ENCODE measurements around the gene C3orf85. TPM values are rescaled to one million over a fixed set of nuclear protein-coding genes. Genes with fewer than 3 reads are reported as not detected.

The C3orf85 gene
- total RNA-seq, 4 donors from 2014 or later = not detected

DNA sequence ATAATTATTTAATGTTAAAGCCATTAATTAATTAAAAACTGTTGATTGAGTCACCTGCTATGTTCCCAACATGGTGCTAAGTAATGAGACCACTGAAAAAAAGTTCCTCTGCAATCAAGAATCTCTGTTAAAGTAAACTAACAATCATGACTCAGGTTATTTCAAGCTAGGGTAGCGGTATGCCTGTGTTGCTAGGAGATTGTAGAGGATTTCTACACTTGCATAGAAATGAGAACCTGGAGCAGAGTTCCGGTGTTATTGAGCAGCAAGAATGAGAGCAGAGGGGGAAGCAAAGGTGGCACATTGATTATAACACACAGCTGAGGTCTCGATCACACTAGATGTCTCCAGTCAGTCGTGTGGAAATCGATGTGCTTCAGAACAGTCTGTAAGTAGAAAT, 41.4 kb downstream of the C3orf85 start:
- TF ChIP-seq EP300 (IDR thresholded peaks at IDR 0.05) = no peak
- TF ChIP-seq, protein P1, sequence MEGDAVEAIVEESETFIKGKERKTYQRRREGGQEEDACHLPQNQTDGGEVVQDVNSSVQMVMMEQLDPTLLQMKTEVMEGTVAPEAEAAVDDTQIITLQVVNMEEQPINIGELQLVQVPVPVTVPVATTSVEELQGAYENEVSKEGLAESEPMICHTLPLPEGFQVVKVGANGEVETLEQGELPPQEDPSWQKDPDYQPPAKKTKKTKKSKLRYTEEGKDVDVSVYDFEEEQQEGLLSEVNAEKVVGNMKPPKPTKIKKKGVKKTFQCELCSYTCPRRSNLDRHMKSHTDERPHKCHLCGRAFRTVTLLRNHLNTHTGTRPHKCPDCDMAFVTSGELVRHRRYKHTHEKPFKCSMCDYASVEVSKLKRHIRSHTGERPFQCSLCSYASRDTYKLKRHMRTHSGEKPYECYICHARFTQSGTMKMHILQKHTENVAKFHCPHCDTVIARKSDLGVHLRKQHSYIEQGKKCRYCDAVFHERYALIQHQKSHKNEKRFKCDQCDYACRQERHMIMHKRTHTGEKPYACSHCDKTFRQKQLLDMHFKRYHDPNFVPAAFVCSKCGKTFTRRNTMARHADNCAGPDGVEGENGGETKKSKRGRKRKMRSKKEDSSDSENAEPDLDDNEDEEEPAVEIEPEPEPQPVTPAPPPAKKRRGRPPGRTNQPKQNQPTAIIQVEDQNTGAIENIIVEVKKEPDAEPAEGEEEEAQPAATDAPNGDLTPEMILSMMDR (IDR thresholded peaks at IDR 0.05) = no peak
- no peak for TF ChIP-seq POLR2A (IDR thresholded peaks at IDR 0.05)
- H3K4me3 ChIP-seq = no peak overlapping the region
- no peak overlapping the region for H3K27ac ChIP-seq
- no peaks in the 10 kb centered on the region for H3K27me3 ChIP-seq
- H3K9me3 ChIP-seq = no peaks in the 10 kb centered on the region
- WGBS, 2 donors = 91% methylated on average over 5 of the region's 5 CpGs
- H3K4me1 ChIP-seq = no peaks in the 10 kb centered on the region
- no peaks in the 10 kb centered on the region for H3K36me3 ChIP-seq
- no peak for DNase-seq (ENCODE audit: low spot score in 2 of 2)

DNA sequence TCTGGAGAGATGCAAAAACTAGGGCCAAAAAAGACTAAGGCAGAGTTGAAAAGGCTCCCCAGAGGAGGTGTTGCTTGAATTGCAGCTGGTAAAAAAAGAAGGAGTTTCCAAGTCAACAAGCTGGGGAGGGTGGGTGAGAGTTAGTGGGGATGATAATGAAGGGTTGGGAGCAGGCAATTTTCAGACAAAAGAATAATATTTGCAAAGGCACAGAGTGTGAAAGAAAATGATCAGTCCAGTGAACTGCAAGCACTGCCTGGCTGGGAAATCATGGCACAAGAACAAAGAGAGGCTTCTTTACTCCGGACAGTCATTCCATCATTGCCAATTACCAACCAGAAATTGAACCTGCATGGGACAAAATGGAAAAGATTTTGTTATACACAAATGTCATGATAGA, 42.2 kb downstream of the C3orf85 start:
- Histone ChIP-seq H3K27ac (no peak overlapping the region), H3K9me3 (no peaks in the 10 kb centered on the region), H3K4me1 (no peaks in the 10 kb centered on the region), H3K36me3 (no peaks in the 10 kb centered on the region), H3K4me3 (no peak overlapping the region), H3K27me3 (no peaks in the 10 kb centered on the region)
- DNase-seq (ENCODE audit: low spot score in 2 of 2) = no peak
- TF ChIP-seq, protein P1 (IDR thresholded peaks at IDR 0.05) = no peak
- TF ChIP-seq POLR2A (IDR thresholded peaks at IDR 0.05) = no peak
- no peak for TF ChIP-seq EP300 (IDR thresholded peaks at IDR 0.05)
- WGBS, 2 donors = 31 to 40% methylated on average over 1 of the region's 1 CpG

DNA sequence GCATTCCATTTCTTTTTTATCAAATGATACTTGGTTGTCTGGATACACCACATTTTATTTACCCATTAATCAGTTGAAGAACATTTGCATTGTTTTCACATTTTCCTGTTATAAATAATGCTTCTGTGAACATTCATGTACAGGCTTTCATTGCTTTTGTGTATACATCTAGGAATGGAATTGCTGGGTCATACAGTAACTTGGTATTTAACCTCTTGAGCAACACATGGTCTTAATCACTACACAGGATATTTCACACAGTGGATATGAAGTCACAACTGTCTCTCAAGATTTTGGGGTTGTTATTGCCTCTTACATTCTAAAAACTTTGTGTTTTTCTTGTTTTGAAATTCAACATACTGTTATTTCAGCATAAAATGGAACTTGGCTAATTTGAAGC, 48.2 kb downstream of the C3orf85 start:
- Histone ChIP-seq H3K4me3 (no peak overlapping the region), H3K9me3 (no peaks in the 10 kb centered on the region), H3K27ac (no peak overlapping the region), H3K4me1 (no peaks in the 10 kb centered on the region), H3K36me3 (no peaks in the 10 kb centered on the region), H3K27me3 (no peaks in the 10 kb centered on the region)
- no peak for DNase-seq (ENCODE audit: low spot score in 2 of 2)
- no peak for TF ChIP-seq POLR2A (IDR thresholded peaks at IDR 0.05)
- TF ChIP-seq, protein P1 (IDR thresholded peaks at IDR 0.05) = no peak
- no peak for TF ChIP-seq EP300 (IDR thresholded peaks at IDR 0.05)

DNA sequence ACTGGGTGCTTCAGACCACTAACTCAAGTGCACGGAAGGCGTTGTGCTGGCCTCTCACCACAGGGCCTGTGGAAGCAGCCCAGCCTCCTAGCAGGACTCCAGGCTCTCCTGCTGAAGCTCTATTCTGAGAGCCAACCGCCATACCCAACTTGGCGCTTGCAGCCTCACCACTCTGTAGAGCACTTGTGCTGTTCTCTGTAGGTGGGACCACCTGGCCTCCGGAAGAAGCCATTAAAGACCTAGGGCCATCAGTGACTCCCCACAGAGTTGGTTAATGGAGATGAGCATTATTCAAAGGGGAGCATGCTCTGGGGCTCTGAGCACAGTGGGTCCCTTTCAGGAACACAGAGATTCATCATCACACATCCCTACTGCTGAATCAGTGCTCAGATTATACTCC, 50.9 kb downstream of the C3orf85 start:
- DNase-seq (ENCODE audit: low spot score in 2 of 2) = no peak
- no peaks in the 10 kb centered on the region for H3K36me3 ChIP-seq
- H3K27me3 ChIP-seq = no peaks in the 10 kb centered on the region
- no peaks in the 10 kb centered on the region for H3K9me3 ChIP-seq
- no peak overlapping the region for H3K27ac ChIP-seq
- TF ChIP-seq EP300 (IDR thresholded peaks at IDR 0.05) (no peak), POLR2A (IDR thresholded peaks at IDR 0.05) (no peak)
- TF ChIP-seq, protein P1 (IDR thresholded peaks at IDR 0.05) = no peak
- WGBS, 2 donors = 87 to 92% methylated on average over 5 of the region's 5 CpGs
- H3K4me1 ChIP-seq = no peaks in the 10 kb centered on the region
- no peak overlapping the region for H3K4me3 ChIP-seq

DNA sequence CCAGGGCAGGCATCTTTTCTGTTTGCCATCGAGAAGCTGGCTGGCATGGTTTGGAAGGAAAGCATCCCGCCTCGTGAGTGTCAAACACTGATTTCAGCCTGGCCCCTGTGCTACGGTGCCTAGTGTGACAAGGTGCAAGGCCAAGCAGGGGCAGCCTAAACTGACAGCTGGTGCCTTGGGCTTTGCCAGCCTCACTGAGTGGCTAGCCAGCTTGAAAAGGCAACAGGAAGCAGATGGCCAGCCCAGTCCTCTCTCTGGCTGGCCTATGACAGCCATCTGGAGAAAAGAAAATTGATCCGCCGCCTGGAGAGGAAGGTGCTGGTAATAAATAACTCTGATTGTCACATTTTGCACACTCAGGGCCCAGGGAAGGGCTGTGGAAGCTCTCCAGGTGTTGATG, 52.2 kb downstream of the C3orf85 start:
- Histone ChIP-seq H3K36me3 (no peaks in the 10 kb centered on the region), H3K9me3 (no peaks in the 10 kb centered on the region), H3K4me1 (no peaks in the 10 kb centered on the region), H3K4me3 (no peak overlapping the region), H3K27me3 (no peaks in the 10 kb centered on the region), H3K27ac (no peak overlapping the region)
- DNase-seq (ENCODE audit: low spot score in 2 of 2) = no peak
- no peak for TF ChIP-seq POLR2A (IDR thresholded peaks at IDR 0.05)
- TF ChIP-seq, protein P1 (IDR thresholded peaks at IDR 0.05) = no peak
- TF ChIP-seq EP300 (IDR thresholded peaks at IDR 0.05) = no peak
- 50 to 57% methylated on average over 6 of the region's 6 CpGs for WGBS, 2 donors

Measured in tibial nerve (tissue), 4 donors.